ENCODE measurements around the gene TMEM217. TPM values are rescaled to one million over a fixed set of nuclear protein-coding genes. Genes with fewer than 3 reads are reported as not detected.

TMEM217 gene
- total RNA-seq, 1 donor = 3.3 TPM

DNA sequence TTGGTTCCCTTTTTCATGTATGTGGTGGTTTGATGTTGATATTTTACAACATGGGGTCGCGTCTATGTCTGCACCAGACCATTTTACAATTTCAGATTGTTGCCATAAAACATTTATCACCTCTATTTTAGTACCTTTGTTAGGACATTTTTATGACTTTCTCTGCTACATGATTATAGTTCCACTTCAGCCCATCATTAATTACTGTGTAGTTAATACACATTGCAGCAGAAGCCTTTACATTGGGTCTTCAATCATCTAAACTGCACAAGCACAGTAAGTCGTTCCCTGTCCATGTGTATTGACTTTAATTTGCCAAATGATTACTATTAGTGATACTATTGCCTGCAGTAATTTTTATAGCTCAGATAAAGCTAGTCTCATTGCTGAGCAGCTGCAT, 15.7 kb upstream of the TMEM217 start:
- H3K27me3 ChIP-seq (ENCODE audit: insufficient read depth, low read length) = no peaks in the 10 kb centered on the region
- DNase-seq (ENCODE audit: insufficient read length, low spot score, missing footprints) = no peak
- no peak overlapping the region for H2AFZ ChIP-seq (ENCODE audit: low read length)
- H3K36me3 ChIP-seq (ENCODE audit: insufficient read depth, low read length) = peaks cover 9% of the 10 kb centered on the region
- H3K4me2 ChIP-seq (ENCODE audit: insufficient read depth, low read length) = no peak overlapping the region
- peaks cover 46% of the 10 kb centered on the region for H3K79me2 ChIP-seq (ENCODE audit: insufficient read depth, low read length)
- no peaks in the 10 kb centered on the region for H3K9me3 ChIP-seq (ENCODE audit: low read depth, low read length)
- H3K4me1 ChIP-seq (ENCODE audit: insufficient read depth, low read length) = no peaks in the 10 kb centered on the region
- no peak overlapping the region for H3K27ac ChIP-seq (ENCODE audit: low read depth, low read length)
- no peak overlapping the region for H3K4me3 ChIP-seq (ENCODE audit: insufficient read depth, low read length)
- no peaks in the 10 kb centered on the region for H4K20me1 ChIP-seq (ENCODE audit: insufficient read depth, low read length)
- TF ChIP-seq, protein P1, sequence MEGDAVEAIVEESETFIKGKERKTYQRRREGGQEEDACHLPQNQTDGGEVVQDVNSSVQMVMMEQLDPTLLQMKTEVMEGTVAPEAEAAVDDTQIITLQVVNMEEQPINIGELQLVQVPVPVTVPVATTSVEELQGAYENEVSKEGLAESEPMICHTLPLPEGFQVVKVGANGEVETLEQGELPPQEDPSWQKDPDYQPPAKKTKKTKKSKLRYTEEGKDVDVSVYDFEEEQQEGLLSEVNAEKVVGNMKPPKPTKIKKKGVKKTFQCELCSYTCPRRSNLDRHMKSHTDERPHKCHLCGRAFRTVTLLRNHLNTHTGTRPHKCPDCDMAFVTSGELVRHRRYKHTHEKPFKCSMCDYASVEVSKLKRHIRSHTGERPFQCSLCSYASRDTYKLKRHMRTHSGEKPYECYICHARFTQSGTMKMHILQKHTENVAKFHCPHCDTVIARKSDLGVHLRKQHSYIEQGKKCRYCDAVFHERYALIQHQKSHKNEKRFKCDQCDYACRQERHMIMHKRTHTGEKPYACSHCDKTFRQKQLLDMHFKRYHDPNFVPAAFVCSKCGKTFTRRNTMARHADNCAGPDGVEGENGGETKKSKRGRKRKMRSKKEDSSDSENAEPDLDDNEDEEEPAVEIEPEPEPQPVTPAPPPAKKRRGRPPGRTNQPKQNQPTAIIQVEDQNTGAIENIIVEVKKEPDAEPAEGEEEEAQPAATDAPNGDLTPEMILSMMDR (IDR thresholded peaks at IDR 0.05; ENCODE audit: extremely low read depth, low read depth, low read length) = no peak

DNA sequence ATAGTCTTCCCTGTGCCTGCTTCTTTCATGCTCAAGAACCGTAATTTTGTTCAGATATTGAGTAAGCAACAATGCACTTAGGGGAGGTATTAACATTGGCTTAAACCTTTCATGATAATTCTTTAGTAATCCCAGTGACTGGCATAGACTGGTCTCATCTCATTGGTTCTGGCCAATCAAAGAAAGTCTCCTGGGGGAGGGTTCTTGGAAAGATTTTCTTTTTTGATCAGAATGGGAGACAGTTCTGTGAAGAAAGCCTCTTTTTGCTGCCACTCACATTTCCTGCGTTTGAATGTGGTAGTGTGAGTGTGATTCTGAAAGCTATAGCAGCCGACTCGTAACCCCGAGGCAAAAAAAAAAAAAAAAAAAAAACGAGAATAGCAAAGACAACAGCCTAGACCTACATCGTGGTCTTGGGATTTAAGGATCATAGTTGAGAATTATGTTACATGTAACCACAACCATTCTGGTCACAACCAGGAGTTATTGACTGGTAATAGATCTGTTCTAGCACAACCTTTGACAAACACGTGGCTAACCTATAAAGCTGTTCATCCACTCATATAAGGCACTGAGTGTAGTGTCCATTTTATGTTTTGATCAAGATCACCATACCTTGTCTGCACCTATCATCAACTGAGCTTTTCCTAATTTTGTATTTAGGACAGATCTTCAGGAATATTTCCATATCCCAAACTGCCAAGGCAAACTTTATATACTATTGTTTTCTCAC, 15.1 kb upstream of the TMEM217 start:
- no peak overlapping the region for H3K4me3 ChIP-seq (ENCODE audit: insufficient read depth, low read length)
- peaks cover 48% of the 10 kb centered on the region for H3K79me2 ChIP-seq (ENCODE audit: insufficient read depth, low read length)

GRCh38 chr6:37269105-37269504, 11.2 kb upstream of the TMEM217 start:
- Histone ChIP-seq H3K4me1 (ENCODE audit: insufficient read depth, low read length) (no peaks in the 10 kb centered on the region), H2AFZ (ENCODE audit: low read length) (no peak overlapping the region), H3K4me2 (ENCODE audit: insufficient read depth, low read length) (no peak overlapping the region), H3K27me3 (ENCODE audit: insufficient read depth, low read length) (no peaks in the 10 kb centered on the region), H3K36me3 (ENCODE audit: insufficient read depth, low read length) (peaks cover 9% of the 10 kb centered on the region), H3K9me3 (ENCODE audit: low read depth, low read length) (no peaks in the 10 kb centered on the region), H3K4me3 (ENCODE audit: insufficient read depth, low read length) (no peak overlapping the region), H3K79me2 (ENCODE audit: insufficient read depth, low read length) (peaks cover 54% of the 10 kb centered on the region), H4K20me1 (ENCODE audit: insufficient read depth, low read length) (peaks cover 2% of the 10 kb centered on the region), H3K27ac (ENCODE audit: low read depth, low read length) (no peak overlapping the region)
- no peak for DNase-seq (ENCODE audit: insufficient read length, low spot score, missing footprints)
- TF ChIP-seq, protein P1 (IDR thresholded peaks at IDR 0.05; ENCODE audit: extremely low read depth, low read depth, low read length) = no peak

More for the DNA sequence above, 15.1 kb upstream of the TMEM217 start:
- H3K36me3 ChIP-seq (ENCODE audit: insufficient read depth, low read length) = peaks cover 9% of the 10 kb centered on the region
- H3K4me2 ChIP-seq (ENCODE audit: insufficient read depth, low read length) = no peak overlapping the region
- no peaks in the 10 kb centered on the region for H3K9me3 ChIP-seq (ENCODE audit: low read depth, low read length)
- H3K27me3 ChIP-seq (ENCODE audit: insufficient read depth, low read length) = no peaks in the 10 kb centered on the region
- H3K27ac ChIP-seq (ENCODE audit: low read depth, low read length) = no peak overlapping the region
- DNase-seq (ENCODE audit: insufficient read length, low spot score, missing footprints) = no peak
- TF ChIP-seq, protein P1 (IDR thresholded peaks at IDR 0.05; ENCODE audit: extremely low read depth, low read depth, low read length) = no peak
- H2AFZ ChIP-seq (ENCODE audit: low read length) = no peak overlapping the region
- H3K4me1 ChIP-seq (ENCODE audit: insufficient read depth, low read length) = no peaks in the 10 kb centered on the region
- no peaks in the 10 kb centered on the region for H4K20me1 ChIP-seq (ENCODE audit: insufficient read depth, low read length)

- Histone ChIP-seq H4K20me1 (ENCODE audit: insufficient read depth, low read length) (peaks cover 2% of the 10 kb centered on the region), H3K4me3 (ENCODE audit: insufficient read depth, low read length) (no peak overlapping the region), H3K27me3 (ENCODE audit: insufficient read depth, low read length) (no peaks in the 10 kb centered on the region), H3K27ac (ENCODE audit: low read depth, low read length) (no peak overlapping the region), H3K9me3 (ENCODE audit: low read depth, low read length) (no peaks in the 10 kb centered on the region), H2AFZ (ENCODE audit: low read length) (no peak overlapping the region), H3K79me2 (ENCODE audit: insufficient read depth, low read length) (peaks cover 63% of the 10 kb centered on the region), H3K36me3 (ENCODE audit: insufficient read depth, low read length) (peaks cover 9% of the 10 kb centered on the region), H3K4me2 (ENCODE audit: insufficient read depth, low read length) (no peak overlapping the region), H3K4me1 (ENCODE audit: insufficient read depth, low read length) (no peaks in the 10 kb centered on the region)
- TF ChIP-seq, protein P1 (IDR thresholded peaks at IDR 0.05; ENCODE audit: extremely low read depth, low read depth, low read length) = no peak
- DNase-seq (ENCODE audit: insufficient read length, low spot score, missing footprints) = no peak
These were observed 7.9 kb upstream of the TMEM217 start for GRCh38 chr6:37265860-37266259.
